Peyer's patch (tissue), 4 donors: Measurements from ENCODE around the gene SMS. TPM values are rescaled to one million over a fixed set of nuclear protein-coding genes. Genes with fewer than 3 reads are reported as not detected.
"Not testable (repeated sequence)": the region's sequence is repeated elsewhere in the genome, so short reads cannot be mapped to it uniquely, and the experiment has no call there.

ENCODE experiments used
- DNase-seq, 3 donors: peaks; one replicate each; pipeline ENCODE4 v3.0.0-alpha.2; 2017 to 2019
- H3K27ac ChIP-seq, 4 donors: fragments of 200-600 bp; sonication (generic); one replicate each; pipeline ENCODE4 v1.5.1; 2016 to 2019
- H3K27me3 ChIP-seq, 2 donors: fragments of 200-600 bp; sonication (generic); one replicate each; pipeline ENCODE4 v1.5.1; 2019
- H3K36me3 ChIP-seq, 3 donors: fragments of 200-600 bp; sonication (generic); one replicate each; pipeline ENCODE4 v1.5.1; 2016 to 2019
- H3K4me1 ChIP-seq, 4 donors: fragments of 200-600 bp; sonication (generic); one replicate each; pipeline ENCODE4 v1.5.1; 2016 to 2019
- H3K4me3 ChIP-seq, 4 donors: fragments of 200-600 bp; sonication (generic); 1 replicate in 3 of 4; 2 replicates in 1 of 4; pipeline ENCODE4 v1.5.1; 2016 to 2019; ENCODE audit warnings: mild to moderate bottlenecking in 1 of 4
- H3K9me3 ChIP-seq, 4 donors: fragments of 200-600 bp; sonication (generic); one replicate each; pipeline ENCODE4 v1.5.1; 2016 to 2019; ENCODE audit warnings: mild to moderate bottlenecking in 1 of 4
- POLR2A ChIP-seq, 2 donors: fragments of 450-650 bp; IDR thresholded peaks; one replicate each; pipeline ENCODE4 v1.5.1; 2017; ENCODE audit warnings: antibody characterized with exemption in 2 of 2, mild to moderate bottlenecking in 2 of 2, moderate library complexity in 2 of 2
- total RNA-seq, 4 donors: library from RNA; depleted of rRNA; stranded (reverse); fragments of >200 nt; gene quantifications; one replicate each; pipeline ENCODE4 v1.1.0, GENCODE V29; 2016
- TF ChIP-seq, protein P1 (sequence below), 6 experiments: fragments of 450-650 bp in 4 of 6; fragments of 200-600 bp in 2 of 6; sonication (generic) in 1 of 6; IDR thresholded peaks; one replicate each; pipeline ENCODE4 v1.5.1; 2017 to 2019; ENCODE audit warnings: antibody characterized with exemption in 6 of 6, mild to moderate bottlenecking in 3 of 6, moderate library complexity in 1 of 6

Gene SMS
- total RNA-seq, 4 donors from 2014 or later: 28.2 to 38.0 (median 30.1) TPM

DNA sequence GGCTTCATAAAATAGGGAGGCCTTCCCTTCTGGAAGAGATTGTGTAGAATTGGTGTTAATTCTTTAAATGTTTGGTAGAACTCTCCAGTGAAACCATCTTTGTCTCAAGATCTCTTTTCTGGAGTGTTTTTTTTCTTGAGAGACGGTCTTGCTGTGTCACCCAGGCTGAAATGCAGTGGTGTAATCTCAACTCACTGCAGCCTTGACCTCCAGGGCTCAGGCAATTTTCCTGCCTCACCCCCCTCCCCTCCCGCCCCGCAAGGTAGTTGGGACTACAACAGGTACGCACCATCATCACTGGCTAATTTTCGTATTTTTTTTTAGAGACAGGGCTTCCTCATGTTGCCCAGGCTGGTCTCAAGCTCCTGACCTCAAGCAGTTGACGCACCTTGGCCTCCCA is 12.1 kb downstream of the SMS start:
- H3K4me1 ChIP-seq: no peaks in the 10 kb centered on the region
- no peak for DNase-seq
- no peaks in the 10 kb centered on the region for H3K9me3 ChIP-seq
- H3K36me3 ChIP-seq: no peaks in the 10 kb centered on the region
- H3K27me3 ChIP-seq: no peaks in the 10 kb centered on the region
- TF ChIP-seq, protein P1, sequence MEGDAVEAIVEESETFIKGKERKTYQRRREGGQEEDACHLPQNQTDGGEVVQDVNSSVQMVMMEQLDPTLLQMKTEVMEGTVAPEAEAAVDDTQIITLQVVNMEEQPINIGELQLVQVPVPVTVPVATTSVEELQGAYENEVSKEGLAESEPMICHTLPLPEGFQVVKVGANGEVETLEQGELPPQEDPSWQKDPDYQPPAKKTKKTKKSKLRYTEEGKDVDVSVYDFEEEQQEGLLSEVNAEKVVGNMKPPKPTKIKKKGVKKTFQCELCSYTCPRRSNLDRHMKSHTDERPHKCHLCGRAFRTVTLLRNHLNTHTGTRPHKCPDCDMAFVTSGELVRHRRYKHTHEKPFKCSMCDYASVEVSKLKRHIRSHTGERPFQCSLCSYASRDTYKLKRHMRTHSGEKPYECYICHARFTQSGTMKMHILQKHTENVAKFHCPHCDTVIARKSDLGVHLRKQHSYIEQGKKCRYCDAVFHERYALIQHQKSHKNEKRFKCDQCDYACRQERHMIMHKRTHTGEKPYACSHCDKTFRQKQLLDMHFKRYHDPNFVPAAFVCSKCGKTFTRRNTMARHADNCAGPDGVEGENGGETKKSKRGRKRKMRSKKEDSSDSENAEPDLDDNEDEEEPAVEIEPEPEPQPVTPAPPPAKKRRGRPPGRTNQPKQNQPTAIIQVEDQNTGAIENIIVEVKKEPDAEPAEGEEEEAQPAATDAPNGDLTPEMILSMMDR (IDR thresholded peaks at IDR 0.05): no peak
- TF ChIP-seq POLR2A (IDR thresholded peaks at IDR 0.05): no peak
- H3K4me3 ChIP-seq: no peak overlapping the region
- H3K27ac ChIP-seq: no peak overlapping the region

DNA sequence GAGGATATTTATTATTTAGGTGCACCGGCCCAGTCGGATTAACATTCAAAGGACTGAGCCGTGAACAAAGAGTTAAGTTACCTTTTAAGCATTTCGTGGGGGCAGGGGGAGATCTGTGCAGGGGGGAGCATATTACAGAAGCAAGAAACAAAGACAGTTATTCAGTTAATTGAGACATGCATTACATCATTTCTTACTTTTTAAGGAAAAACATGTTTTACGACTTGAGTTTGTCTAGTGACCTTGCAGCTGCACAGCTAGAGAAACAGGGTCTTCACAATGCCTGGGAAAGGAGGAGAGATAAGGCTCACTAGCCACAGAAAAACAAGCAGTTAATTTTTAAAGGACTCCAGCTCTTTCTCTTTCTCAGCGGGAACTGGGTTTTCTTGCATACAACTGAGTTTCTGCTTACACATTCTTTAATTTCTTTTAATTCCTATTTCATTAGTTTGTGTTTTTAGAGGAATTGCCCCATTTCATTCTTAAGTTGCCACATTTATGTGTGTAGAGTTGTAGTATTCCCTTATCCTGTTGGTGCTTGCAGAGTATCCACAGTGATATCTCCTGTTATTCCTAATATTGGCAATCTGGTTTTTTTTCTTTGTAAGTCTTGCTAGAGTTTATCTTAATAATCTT is 12.8 kb downstream of the SMS start:
- not testable (repeated sequence) for H3K4me1 ChIP-seq, H3K9me3 ChIP-seq, H3K4me3 ChIP-seq, H3K36me3 ChIP-seq, DNase-seq, H3K27me3 ChIP-seq, H3K27ac ChIP-seq

DNA sequence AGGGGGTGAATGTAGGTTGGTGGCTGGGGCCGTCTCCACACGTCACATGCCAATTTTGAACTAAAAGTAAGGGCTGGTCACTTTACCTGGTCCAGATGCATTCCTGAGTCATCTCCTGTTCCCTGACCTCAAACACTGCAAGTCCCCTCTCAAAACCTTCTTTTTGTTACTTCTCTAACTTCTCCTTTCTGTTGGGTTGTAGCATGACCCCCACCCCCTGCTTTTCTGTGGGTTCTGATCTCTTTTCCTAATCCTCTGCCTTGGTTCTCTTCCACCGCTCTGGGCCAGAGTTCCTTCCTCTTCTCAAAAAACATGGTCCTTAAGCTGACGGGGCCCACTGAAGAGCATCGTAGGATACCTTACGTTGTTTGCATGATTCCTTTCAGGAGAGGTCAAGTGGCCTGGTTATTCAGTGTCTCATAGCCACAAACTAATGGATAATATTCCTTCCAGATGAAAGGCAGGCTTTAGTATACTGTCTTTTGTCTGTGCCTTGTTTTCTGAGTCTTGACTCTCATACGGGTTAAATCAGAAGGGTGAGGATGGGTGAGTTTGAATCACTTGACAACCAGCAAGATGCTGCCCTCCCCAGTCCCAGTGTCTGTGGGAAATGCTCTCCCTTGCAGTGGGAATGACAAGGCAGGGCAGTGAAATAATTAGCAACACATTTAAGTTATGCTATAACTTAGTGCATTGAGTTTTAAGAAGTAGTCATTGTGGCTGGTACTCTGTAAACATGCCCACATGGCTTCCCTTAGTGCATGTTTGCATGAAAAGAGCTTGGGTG is 15.1 kb downstream of the SMS start:
- Histone ChIP-seq H3K36me3 (no peaks in the 10 kb centered on the region), H3K4me1 (no peaks in the 10 kb centered on the region), H3K4me3 (no peak overlapping the region), H3K27ac (no peak overlapping the region), H3K27me3 (no peaks in the 10 kb centered on the region), H3K9me3 (no peaks in the 10 kb centered on the region)
- DNase-seq: no peak
- no peak for TF ChIP-seq POLR2A (IDR thresholded peaks at IDR 0.05)
- TF ChIP-seq, protein P1 (IDR thresholded peaks at IDR 0.05): no peak

DNA sequence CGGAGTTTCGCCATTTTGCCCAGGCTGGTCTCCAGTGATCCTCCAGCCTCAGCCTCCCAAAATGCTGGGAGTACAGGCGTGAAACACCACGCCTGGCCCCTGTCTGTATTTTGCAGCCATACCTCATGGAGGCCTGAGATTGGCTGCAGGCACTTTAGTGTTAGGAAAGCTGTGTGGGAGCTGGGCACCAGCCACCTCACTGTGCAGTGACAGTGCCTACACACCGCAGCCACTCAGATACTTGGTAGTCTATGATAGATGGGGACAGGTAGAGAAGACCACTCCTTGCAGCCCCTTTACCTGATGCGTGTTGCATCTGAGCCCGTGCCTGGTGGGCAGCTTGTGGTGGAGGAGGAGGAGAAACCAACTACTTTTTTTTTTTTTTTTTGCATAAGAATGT is 16.3 kb downstream of the SMS start:
- H3K27me3 ChIP-seq: no peaks in the 10 kb centered on the region

DNA sequence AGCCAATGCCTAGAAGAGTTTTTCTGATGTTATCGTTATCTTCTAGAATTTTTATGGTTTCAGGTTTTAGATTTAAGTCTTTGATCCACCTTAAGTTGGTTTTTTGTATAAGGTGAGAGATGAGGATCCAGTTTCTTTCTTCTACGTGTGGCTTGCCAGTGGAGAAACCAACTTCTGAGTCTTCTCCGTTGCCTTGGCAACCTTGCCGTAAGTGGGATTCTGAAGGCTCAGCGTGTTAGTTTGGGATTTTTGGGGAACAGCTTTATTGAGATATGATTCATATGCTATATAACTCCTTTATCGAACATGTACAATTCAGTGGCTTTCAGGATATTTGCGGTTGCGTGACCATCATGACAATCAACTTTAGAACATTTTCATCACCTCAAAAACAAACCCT is 17.7 kb downstream of the SMS start:
- Histone ChIP-seq H3K27ac (no peak overlapping the region), H3K36me3 (no peaks in the 10 kb centered on the region), H3K9me3 (no peaks in the 10 kb centered on the region), H3K27me3 (no peaks in the 10 kb centered on the region), H3K4me1 (no peaks in the 10 kb centered on the region), H3K4me3 (no peak overlapping the region)
- TF ChIP-seq, protein P1 (IDR thresholded peaks at IDR 0.05): no peak
- TF ChIP-seq POLR2A (IDR thresholded peaks at IDR 0.05): no peak
- DNase-seq: no peak

More for the DNA sequence above, 16.3 kb downstream of the SMS start:
- no peaks in the 10 kb centered on the region for H3K9me3 ChIP-seq
- H3K27ac ChIP-seq: no peak overlapping the region
- no peak for DNase-seq
- H3K4me1 ChIP-seq: no peaks in the 10 kb centered on the region
- no peak for TF ChIP-seq POLR2A (IDR thresholded peaks at IDR 0.05)
- TF ChIP-seq, protein P1 (IDR thresholded peaks at IDR 0.05): no peak
- H3K4me3 ChIP-seq: no peak overlapping the region
- no peaks in the 10 kb centered on the region for H3K36me3 ChIP-seq

DNA sequence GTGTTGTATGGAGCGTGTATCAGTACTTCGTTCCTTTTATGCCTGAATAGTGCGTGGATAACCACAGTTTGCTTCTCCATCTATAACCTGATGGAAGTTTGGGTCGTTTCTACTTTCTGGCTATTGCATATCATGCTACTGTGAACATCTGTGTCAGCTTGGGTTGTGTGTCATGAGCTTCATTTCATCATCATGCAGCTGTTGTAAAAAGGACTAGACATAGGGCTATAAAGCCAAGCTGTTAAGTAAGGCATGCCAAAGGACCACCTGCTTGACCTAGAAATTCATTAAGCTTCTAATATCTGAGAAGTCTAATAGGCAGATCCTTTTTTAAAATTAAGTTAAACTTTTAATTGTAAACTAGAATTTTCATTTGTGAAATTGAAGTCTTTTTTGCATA is 18.4 kb downstream of the SMS start:
- H3K4me3 ChIP-seq: no peak overlapping the region
- no peaks in the 10 kb centered on the region for H3K4me1 ChIP-seq
- no peaks in the 10 kb centered on the region for H3K9me3 ChIP-seq
- no peaks in the 10 kb centered on the region for H3K27me3 ChIP-seq
- DNase-seq: no peak
- H3K36me3 ChIP-seq: no peaks in the 10 kb centered on the region
- TF ChIP-seq, protein P1 (IDR thresholded peaks at IDR 0.05): no peak
- TF ChIP-seq POLR2A (IDR thresholded peaks at IDR 0.05): no peak
- no peak overlapping the region for H3K27ac ChIP-seq
